IPS-20b (cell line): ENCODE data around the gene RBM4B.
"Not testable (repeated sequence)": the region's sequence is repeated elsewhere in the genome, so short reads cannot be mapped to it uniquely, and the experiment has no call there.

Experiments
- H3K27ac ChIP-seq: one replicate; pipeline ENCODE4 v1.5.1; 2013; ENCODE audit warnings: low read length
- H3K27me3 ChIP-seq: 2 replicates; pipeline ENCODE4 v1.6.1; 2013; ENCODE audit warnings: mild to moderate bottlenecking, low read length, inconsistent platforms; ENCODE audit not compliant: insufficient read depth
- H3K36me3 ChIP-seq: 2 replicates; pipeline ENCODE4 v1.6.1; 2013; ENCODE audit warnings: low read depth, mild to moderate bottlenecking, inconsistent platforms, low read length, moderate library complexity; ENCODE audit not compliant: insufficient read depth
- H3K4me1 ChIP-seq: 2 replicates; pipeline ENCODE4 v1.6.1; 2013; ENCODE audit warnings: mild to moderate bottlenecking, control low read depth, inconsistent platforms, low read length, moderate library complexity; ENCODE audit not compliant: insufficient read depth
- H3K4me3 ChIP-seq: 2 replicates; pipeline ENCODE4 v1.5.1; 2013; ENCODE audit warnings: mild to moderate bottlenecking, low read length, inconsistent platforms
- H3K9ac ChIP-seq: 2 replicates; pipeline ENCODE4 v1.6.1; 2013; ENCODE audit warnings: low read depth, mild to moderate bottlenecking, inconsistent platforms, low read length, moderate library complexity
- H3K9me3 ChIP-seq: 2 replicates; pipeline ENCODE4 v1.6.1; 2013; ENCODE audit warnings: mild to moderate bottlenecking, low read depth, low read length, inconsistent platforms; ENCODE audit not compliant: insufficient read depth

RBM4B gene

DNA sequence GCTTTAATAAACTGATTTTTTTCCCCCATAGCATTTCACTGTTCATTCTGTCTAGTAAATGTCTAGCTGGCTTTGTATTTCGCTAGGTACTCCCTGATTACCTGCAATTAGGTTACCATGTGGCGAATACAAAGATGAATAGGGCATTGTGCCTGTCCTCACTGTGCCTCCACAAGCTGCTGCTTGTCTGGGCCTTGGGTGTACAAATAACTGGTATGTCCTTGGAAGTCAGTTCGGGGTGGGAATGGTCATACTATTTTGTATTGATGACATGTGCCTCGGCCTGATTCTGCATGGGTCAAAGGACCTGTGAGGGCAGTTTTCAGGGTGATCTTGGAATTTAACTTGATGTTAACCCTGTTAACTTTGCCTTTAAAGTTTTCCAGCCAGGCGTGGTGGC is 27.8 kb downstream of the RBM4B start:
- Histone ChIP-seq H3K9me3 (no peaks in the 10 kb centered on the region), H3K4me3 (no peak overlapping the region), H3K27ac (no peak overlapping the region), H3K4me1 (no peaks in the 10 kb centered on the region), H3K27me3 (no peaks in the 10 kb centered on the region), H3K9ac (no peak overlapping the region), H3K36me3 (peaks cover 82% of the 10 kb centered on the region)

- Histone ChIP-seq H3K36me3 (peaks cover 92% of the 10 kb centered on the region), H3K4me3 (no peak overlapping the region), H3K4me1 (peaks cover 7% of the 10 kb centered on the region; the same call in 1 of the 2 replicates), H3K27me3 (no peaks in the 10 kb centered on the region), H3K9ac (no peak overlapping the region), H3K9me3 (no peaks in the 10 kb centered on the region), H3K27ac (no peak overlapping the region)
These were observed 30.9 kb downstream of the RBM4B start for GRCh38 chr11:66646828-66647227.

- no peak overlapping the region for H3K9ac ChIP-seq
- no peak overlapping the region for H3K27ac ChIP-seq
- H3K27me3 ChIP-seq: no peaks in the 10 kb centered on the region
- peaks cover 23% of the 10 kb centered on the region; the same call in 1 of the 2 replicates for H3K4me1 ChIP-seq
- H3K4me3 ChIP-seq: peak overlapping the region; percentile 2; the same call in 1 of the 2 replicates
- no peaks in the 10 kb centered on the region for H3K9me3 ChIP-seq
- peaks cover 96% of the 10 kb centered on the region for H3K36me3 ChIP-seq
These were observed 33.8 kb downstream of the RBM4B start for GRCh38 chr11:66643745-66644437.

- Histone ChIP-seq H3K27ac (no peak overlapping the region), H3K9ac (no peak overlapping the region), H3K4me1 (peaks cover 30% of the 10 kb centered on the region; the same call in 1 of the 2 replicates), H3K27me3 (no peaks in the 10 kb centered on the region), H3K9me3 (no peaks in the 10 kb centered on the region), H3K36me3 (peaks cover 78% of the 10 kb centered on the region), H3K4me3 (peak overlapping the region; percentile 94)
These were observed 35.9 kb downstream of the RBM4B start for GRCh38 chr11:66641834-66642233.

DNA sequence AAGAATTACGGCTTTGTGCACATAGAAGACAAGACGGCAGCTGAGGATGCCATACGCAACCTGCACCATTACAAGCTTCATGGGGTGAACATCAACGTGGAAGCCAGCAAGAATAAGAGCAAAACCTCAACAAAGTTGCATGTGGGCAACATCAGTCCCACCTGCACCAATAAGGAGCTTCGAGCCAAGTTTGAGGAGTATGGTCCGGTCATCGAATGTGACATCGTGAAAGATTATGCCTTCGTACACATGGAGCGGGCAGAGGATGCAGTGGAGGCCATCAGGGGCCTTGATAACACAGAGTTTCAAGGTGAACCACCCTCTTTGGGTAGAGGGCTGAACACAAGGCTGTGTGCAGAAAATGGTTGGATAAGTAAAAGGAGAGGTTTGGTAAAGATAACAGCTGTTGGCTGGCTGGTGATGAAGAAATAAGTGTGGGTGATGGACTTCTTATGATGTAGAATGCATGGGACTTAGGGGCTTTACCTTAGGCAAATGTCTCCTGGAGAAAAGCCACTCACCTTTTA is 37.8 kb downstream of the RBM4B start:
- Histone ChIP-seq H3K36me3 (peaks cover 71% of the 10 kb centered on the region), H3K4me3 (peak overlapping the region; percentile 94), H3K9ac (peak overlapping the region; percentile 98; the same call in 1 of the 2 replicates), H3K4me1 (peaks cover 30% of the 10 kb centered on the region; the same call in 1 of the 2 replicates)
- H3K27ac ChIP-seq, H3K27me3 ChIP-seq, H3K9me3 ChIP-seq: not testable (repeated sequence)

- Histone ChIP-seq H3K9ac (peak overlapping the region; percentile 98), H3K36me3 (peaks cover 71% of the 10 kb centered on the region), H3K4me3 (peak overlapping the region; percentile 94), H3K27ac (peak overlapping the region; percentile 91), H3K9me3 (no peaks in the 10 kb centered on the region), H3K4me1 (peaks cover 30% of the 10 kb centered on the region; the same call in 1 of the 2 replicates), H3K27me3 (no peaks in the 10 kb centered on the region)
These were observed 38.4 kb downstream of the RBM4B start for GRCh38 chr11:66639066-66639813.

- no peaks in the 10 kb centered on the region for H3K27me3 ChIP-seq
- peaks cover 68% of the 10 kb centered on the region for H3K36me3 ChIP-seq
- peaks cover 30% of the 10 kb centered on the region; the same call in 1 of the 2 replicates for H3K4me1 ChIP-seq
- peak within 1 kb of the TSS; percentile 91 for H3K27ac ChIP-seq
- peak within 1 kb of the TSS; percentile 98 for H3K9ac ChIP-seq
- no peaks in the 10 kb centered on the region for H3K9me3 ChIP-seq
- peak within 1 kb of the TSS; percentile 94 for H3K4me3 ChIP-seq
These were observed 39.3 kb downstream of the RBM4B start, which contains the start of gene RBM4 for GRCh38 chr11:66638177-66639065. RBM4 (plus strand) TSS chr11:66638703; CDS start chr11:66639712, 1,009 bp downstream.

GRCh38 chr11:66637557-66638176 is 40.0 kb downstream of the RBM4B start:
- Histone ChIP-seq H3K4me3 (peak overlapping the region; percentile 94), H3K27me3 (no peaks in the 10 kb centered on the region), H3K4me1 (peaks cover 27% of the 10 kb centered on the region; the same call in 1 of the 2 replicates), H3K36me3 (peaks cover 68% of the 10 kb centered on the region), H3K9ac (peak overlapping the region; percentile 91), H3K9me3 (no peaks in the 10 kb centered on the region), H3K27ac (peak overlapping the region; percentile 86)

GRCh38 chr11:66636411-66636810 is 41.3 kb downstream of the RBM4B start:
- no peak overlapping the region for H3K4me3 ChIP-seq
- no peak overlapping the region for H3K27ac ChIP-seq
- H3K36me3 ChIP-seq: peaks cover 66% of the 10 kb centered on the region

GRCh38 chr11:66632952-66633351 is 44.7 kb downstream of the RBM4B start:
- no peak overlapping the region for H3K27ac ChIP-seq
- peaks cover 76% of the 10 kb centered on the region for H3K36me3 ChIP-seq

More at GRCh38 chr11:66636411-66636810, 41.3 kb downstream of the RBM4B start:
- Histone ChIP-seq H3K9me3 (no peaks in the 10 kb centered on the region), H3K9ac (no peak overlapping the region), H3K27me3 (no peaks in the 10 kb centered on the region), H3K4me1 (peaks cover 24% of the 10 kb centered on the region; the same call in 1 of the 2 replicates)

More at GRCh38 chr11:66632952-66633351, 44.7 kb downstream of the RBM4B start:
- Histone ChIP-seq H3K27me3 (no peaks in the 10 kb centered on the region), H3K9me3 (no peaks in the 10 kb centered on the region), H3K4me1 (peaks cover 7% of the 10 kb centered on the region; the same call in 1 of the 2 replicates), H3K9ac (no peak overlapping the region), H3K4me3 (no peak overlapping the region)
